ENCODE measurements around the gene KDM4C. TPM values are rescaled to one million over a fixed set of nuclear protein-coding genes. Genes with fewer than 3 reads are reported as not detected.

The KDM4C gene
- total RNA-seq, 1 experiment from 2014 or later = 16.8 TPM

GRCh38 chr9:7143645-7144200 lies 385.9 kb downstream of the KDM4C start:
- H3K27me3 ChIP-seq (ENCODE audit: insufficient read depth, low read length) = no peaks in the 10 kb centered on the region
- H3K27ac ChIP-seq (ENCODE audit: low read depth, low read length) = no peak overlapping the region
- no peaks in the 10 kb centered on the region for H3K36me3 ChIP-seq (ENCODE audit: control insufficient read depth in 1 of 2, insufficient read depth in 2 of 2, low read length in 2 of 2)
- peaks cover 0 to 8% of the 10 kb centered on the region in 2 experiments; a peak in 2 of 4 replicates for H3K4me1 ChIP-seq (ENCODE audit: control insufficient read depth in 1 of 2, insufficient read depth in 2 of 2, low read length in 2 of 2)
- H3K9me2 ChIP-seq (ENCODE audit: insufficient read depth) = no peaks in the 10 kb centered on the region
- no peaks in the 10 kb centered on the region for H3K79me2 ChIP-seq (ENCODE audit: insufficient read depth, low read length)
- ATAC-seq (no peak), DNase-seq (ENCODE audit: low read depth, low spot score) (no peak)
- no peak overlapping the region for H3K9ac ChIP-seq (ENCODE audit: low read length)
- TF ChIP-seq CEBPB (IDR thresholded peaks at IDR 0.05; ENCODE audit: low read depth) (no peak), REST (IDR thresholded peaks at IDR 0.05; ENCODE audit: low read depth) (no peak), ATF3 (IDR thresholded peaks at IDR 0.05) (no peak), EZH2phosphoT487 (IDR thresholded peaks at IDR 0.05; ENCODE audit: borderline replicate concordance) (no peak), MAX (IDR thresholded peaks at IDR 0.05) (no peak), POLR2A (IDR thresholded peaks at IDR 0.05; ENCODE audit: borderline replicate concordance, extremely low read depth, insufficient read depth, insufficient read length) (no peak), ZNF274 (IDR thresholded peaks at IDR 0.05; ENCODE audit: low read depth, low read length) (no peak), RAD21 (IDR thresholded peaks at IDR 0.05; ENCODE audit: low read depth) (no peak)
- CTCF ChIA-PET = no interaction called here
- BruUV-seq (replicated peaks) = no TSS peak
- RAD21 ChIA-PET (ENCODE audit: low non-redundant PET in 1 of 2, low total read pairs in 2 of 2, uncharacterized antibody in 2 of 2, unreplicated experiment in 2 of 2) = no interaction called here
- H4K20me1 ChIP-seq (ENCODE audit: insufficient read depth) = no peaks in the 10 kb centered on the region
- intact Hi-C loops (cut with micrococcal nuclease) = no loop called here
- H3K4me3 ChIP-seq (replicated peaks in 1 of 2; ENCODE audit: low read depth in 1 of 2, low read length in 2 of 2) = no peak overlapping the region
- H3K4me2 ChIP-seq (ENCODE audit: low read length) = no peak overlapping the region
- POLR2A ChIA-PET = no interaction called here
- no peak overlapping the region for H2AFZ ChIP-seq (ENCODE audit: low read depth, low read length, poor library complexity, severe bottlenecking)
- no peaks in the 10 kb centered on the region for H3K9me3 ChIP-seq (ENCODE audit: control insufficient read depth in 1 of 2, insufficient read depth in 1 of 2, low read depth in 1 of 2, low read length in 2 of 2)
